Activated CD8-positive, alpha-beta T cell treated with anti-CD3 and anti-CD28 coated beads, Interleukin-2, amount 10 ng/mL, durations not matched to agents 7 days and 5 days (primary cell): ENCODE data around the gene ADD3. TPM values are rescaled to one million over a fixed set of nuclear protein-coding genes. Genes with fewer than 3 reads are reported as not detected.

Experiments
- ATAC-seq: fragments of 150-1000 bp; cut with Tn5 transposase; one replicate; pipeline ENCODE4 v1.10.0; 2021; ENCODE audit warnings: moderate library complexity
- CTCF ChIA-PET: fragments of 350-600 bp; sonication (Branson Sonifier 250); formaldehyde crosslinking; loops from one replicate; lab custom pipeline; 2021; ENCODE audit warnings: antibody characterized with exemption; lab: Charles Lee
- POLR2A ChIA-PET: fragments of 350-600 bp; sonication (Branson Sonifier 250); formaldehyde crosslinking; loops from one replicate; lab custom pipeline; 2021; ENCODE audit warnings: antibody characterized with exemption; lab: Charles Lee
- DNase-seq: peaks from one replicate; pipeline ENCODE4 v3.0.0-alpha.2; 2020
- H3K27ac Mint-ChIP-seq: one replicate; pipeline ENCODE4 v1.8.0; 2021; ENCODE audit warnings: mild to moderate bottlenecking, mixed read lengths
- H3K27me3 Mint-ChIP-seq: one replicate; pipeline ENCODE4 v1.8.0; 2021; ENCODE audit warnings: low read depth, mixed read lengths
- H3K36me3 Mint-ChIP-seq: one replicate; pipeline ENCODE4 v1.8.0; 2021; ENCODE audit warnings: low read depth, mixed read lengths
- H3K4me1 Mint-ChIP-seq: one replicate; pipeline ENCODE4 v1.8.0; 2021; ENCODE audit warnings: low read depth, mixed read lengths
- H3K4me3 Mint-ChIP-seq: one replicate; pipeline ENCODE4 v1.8.0; 2021; ENCODE audit warnings: mild to moderate bottlenecking, mixed read lengths
- H3K9me3 Mint-ChIP-seq: one replicate; pipeline ENCODE4 v1.8.0; 2022; ENCODE audit warnings: mixed read lengths; ENCODE audit not compliant: insufficient read depth
- total RNA-seq, 2 experiments: library from RNA; stranded (reverse); gene quantifications; one replicate each; pipeline ENCODE4 v1.2.3, GENCODE V29; 2021

The ADD3 gene
- total RNA-seq: 100 to 1,000 TPM; 172 to 200 TPM

- POLR2A ChIA-PET: interaction anchor here (0.7 to 4.2 kb wide), 13 partner anchors 9 to 211 kb away, joined by 3 to 31 read pairs (median 4); no protein-coding TSS in a partner anchor
- peak; percentile 95 for DNase-seq
- no peaks in the 10 kb centered on the region for H3K9me3 Mint-ChIP-seq
- peaks cover 37% of the 10 kb centered on the region for H3K4me1 Mint-ChIP-seq
- CTCF ChIA-PET: interaction anchor here (0.8 to 3.8 kb wide), 11 partner anchors 29 to 127 kb away, joined by 3 to 25 read pairs (median 4); no protein-coding TSS in a partner anchor
- no peaks in the 10 kb centered on the region for H3K27me3 Mint-ChIP-seq
- peak within 1 kb of the TSS; percentile 94 for H3K27ac Mint-ChIP-seq
- H3K36me3 Mint-ChIP-seq: peaks cover 14% of the 10 kb centered on the region
- no peak within 1 kb of the TSS for H3K4me3 Mint-ChIP-seq
- ATAC-seq: peak; percentile 76
These were observed at the start of gene ADD3 for GRCh38 chr10:110007701-110008517. ADD3 (plus strand) TSS chr10:110007984; CDS start chr10:110100654, 92,670 bp downstream.

GRCh38 chr10:109958059-109958458 is 49.7 kb upstream of the ADD3 start:
- ChIA-PET CTCF (interaction anchor here (0.8 to 2.3 kb wide), 5 partner anchors 23 to 74 kb away, joined by 3 to 8 read pairs (median 4); partner anchors contain the start of gene XPNPEP1), POLR2A (no interaction called here)
- no peak overlapping the region for H3K4me3 Mint-ChIP-seq
- DNase-seq: no peak
- H3K9me3 Mint-ChIP-seq: no peaks in the 10 kb centered on the region
- H3K27ac Mint-ChIP-seq: no peak overlapping the region
- H3K27me3 Mint-ChIP-seq: no peaks in the 10 kb centered on the region
- no peak for ATAC-seq
- peaks cover 3% of the 10 kb centered on the region for H3K4me1 Mint-ChIP-seq
- H3K36me3 Mint-ChIP-seq: no peaks in the 10 kb centered on the region

- CTCF ChIA-PET: no interaction called here
- ATAC-seq (no peak), DNase-seq (no peak)
- Mint-ChIP-seq H3K4me3 (no peak overlapping the region), H3K4me1 (peaks cover 3% of the 10 kb centered on the region), H3K36me3 (no peaks in the 10 kb centered on the region), H3K27me3 (no peaks in the 10 kb centered on the region), H3K27ac (no peak overlapping the region), H3K9me3 (no peaks in the 10 kb centered on the region)
- POLR2A ChIA-PET: no interaction called here
These were observed 48.3 kb upstream of the ADD3 start for GRCh38 chr10:109959259-109960145.

- no peaks in the 10 kb centered on the region for H3K27me3 Mint-ChIP-seq
- no peak overlapping the region for H3K27ac Mint-ChIP-seq
- ATAC-seq: no peak
- no peaks in the 10 kb centered on the region for H3K9me3 Mint-ChIP-seq
- H3K36me3 Mint-ChIP-seq: no peaks in the 10 kb centered on the region
- DNase-seq: no peak
- ChIA-PET CTCF (interaction anchor here (2.1 kb wide), 1 partner anchor 17 kb away, joined by 6 read pairs; no protein-coding TSS in a partner anchor), POLR2A (no interaction called here)
- H3K4me1 Mint-ChIP-seq: peaks cover 3% of the 10 kb centered on the region
- H3K4me3 Mint-ChIP-seq: no peak overlapping the region
These were observed 47.1 kb upstream of the ADD3 start for GRCh38 chr10:109960682-109961081.

- DNase-seq: no peak
- H3K36me3 Mint-ChIP-seq: no peaks in the 10 kb centered on the region
- ChIA-PET CTCF (interaction anchor here (2.1 kb wide), 1 partner anchor 17 kb away, joined by 6 read pairs; no protein-coding TSS in a partner anchor), POLR2A (no interaction called here)
- H3K9me3 Mint-ChIP-seq: no peaks in the 10 kb centered on the region
- no peaks in the 10 kb centered on the region for H3K27me3 Mint-ChIP-seq
- H3K4me1 Mint-ChIP-seq: peaks cover 3% of the 10 kb centered on the region
- no peak for ATAC-seq
- no peak overlapping the region for H3K4me3 Mint-ChIP-seq
- H3K27ac Mint-ChIP-seq: no peak overlapping the region
These were observed 46.4 kb upstream of the ADD3 start for GRCh38 chr10:109961174-109962001.

- no peak overlapping the region for H3K27ac Mint-ChIP-seq
- POLR2A ChIA-PET: no interaction called here
- no peaks in the 10 kb centered on the region for H3K9me3 Mint-ChIP-seq
- CTCF ChIA-PET: interaction anchor here (1.3 to 2.1 kb wide), 2 partner anchors 14 to 16 kb away, joined by 3 to 6 read pairs; no protein-coding TSS in a partner anchor
- no peak for ATAC-seq
- H3K4me3 Mint-ChIP-seq: no peak overlapping the region
- no peak for DNase-seq
- H3K36me3 Mint-ChIP-seq: no peaks in the 10 kb centered on the region
- H3K27me3 Mint-ChIP-seq: no peaks in the 10 kb centered on the region
- H3K4me1 Mint-ChIP-seq: no peaks in the 10 kb centered on the region
These were observed 45.5 kb upstream of the ADD3 start for GRCh38 chr10:109962247-109962646.

GRCh38 chr10:109963439-109963838 is 44.3 kb upstream of the ADD3 start:
- no peaks in the 10 kb centered on the region for H3K36me3 Mint-ChIP-seq
- CTCF ChIA-PET: interaction anchor here (1.0 kb wide), 1 partner anchor 15 kb away, joined by 3 read pairs; no protein-coding TSS in a partner anchor
- POLR2A ChIA-PET: no interaction called here
- H3K27me3 Mint-ChIP-seq: no peaks in the 10 kb centered on the region
- H3K27ac Mint-ChIP-seq: no peak overlapping the region
- H3K9me3 Mint-ChIP-seq: no peaks in the 10 kb centered on the region
- H3K4me1 Mint-ChIP-seq: no peaks in the 10 kb centered on the region
- DNase-seq (no peak), ATAC-seq (no peak)
- no peak overlapping the region for H3K4me3 Mint-ChIP-seq

- H3K36me3 Mint-ChIP-seq: no peaks in the 10 kb centered on the region
These were observed 43.5 kb upstream of the ADD3 start for GRCh38 chr10:109964318-109964717.

GRCh38 chr10:109966961-109967738 is 40.6 kb upstream of the ADD3 start:
- Mint-ChIP-seq H3K9me3 (no peaks in the 10 kb centered on the region), H3K4me1 (no peaks in the 10 kb centered on the region), H3K4me3 (no peak overlapping the region), H3K27me3 (peaks cover 2% of the 10 kb centered on the region), H3K36me3 (no peaks in the 10 kb centered on the region), H3K27ac (no peak overlapping the region)
- ChIA-PET CTCF (interaction anchor here (0.8 to 3.3 kb wide), 3 partner anchors 11 to 83 kb away, joined by 3 to 17 read pairs (median 14); no protein-coding TSS in a partner anchor), POLR2A (no interaction called here)
- no peak for DNase-seq
- no peak for ATAC-seq

More at GRCh38 chr10:109964318-109964717, 43.5 kb upstream of the ADD3 start:
- no peaks in the 10 kb centered on the region for H3K27me3 Mint-ChIP-seq
- ATAC-seq (no peak), DNase-seq (no peak)
- H3K4me3 Mint-ChIP-seq: no peak overlapping the region
- H3K9me3 Mint-ChIP-seq: no peaks in the 10 kb centered on the region
- CTCF ChIA-PET: interaction anchor here (0.6 to 1.1 kb wide), 2 partner anchors 14 to 15 kb away, joined by 3 read pairs; no protein-coding TSS in a partner anchor
- H3K4me1 Mint-ChIP-seq: no peaks in the 10 kb centered on the region
- POLR2A ChIA-PET: interaction anchor here (0.6 kb wide), 1 partner anchor 104 kb away, joined by 4 read pairs; no protein-coding TSS in a partner anchor
- H3K27ac Mint-ChIP-seq: no peak overlapping the region

GRCh38 chr10:109967739-109968088 is 40.1 kb upstream of the ADD3 start:
- H3K27ac Mint-ChIP-seq: no peak overlapping the region
- H3K4me3 Mint-ChIP-seq: no peak overlapping the region
- no peak for DNase-seq
- H3K4me1 Mint-ChIP-seq: no peaks in the 10 kb centered on the region
- ATAC-seq: no peak
- peaks cover 6% of the 10 kb centered on the region for H3K27me3 Mint-ChIP-seq
- CTCF ChIA-PET: interaction anchor here (0.8 to 3.3 kb wide), 4 partner anchors 11 to 84 kb away, joined by 3 to 17 read pairs (median 11); no protein-coding TSS in a partner anchor
- no peaks in the 10 kb centered on the region for H3K36me3 Mint-ChIP-seq
- no peaks in the 10 kb centered on the region for H3K9me3 Mint-ChIP-seq
- POLR2A ChIA-PET: no interaction called here
